Stimulated activated CD4-positive, alpha-beta T cell treated with anti-CD3 and anti-CD28 coated beads, Interleukin-2, amount 100 ng/mL, for 4 hours (primary cell): ENCODE measurements around the gene PANX1.
"Not testable (repeated sequence)": the region's sequence is repeated elsewhere in the genome, so short reads cannot be mapped to it uniquely, and the experiment has no call there.

ENCODE experiments used
- DNase-seq: peaks from one replicate; pipeline ENCODE4 v3.0.0-alpha.2; 2020; ENCODE audit warnings: low read depth

PANX1 gene

DNA sequence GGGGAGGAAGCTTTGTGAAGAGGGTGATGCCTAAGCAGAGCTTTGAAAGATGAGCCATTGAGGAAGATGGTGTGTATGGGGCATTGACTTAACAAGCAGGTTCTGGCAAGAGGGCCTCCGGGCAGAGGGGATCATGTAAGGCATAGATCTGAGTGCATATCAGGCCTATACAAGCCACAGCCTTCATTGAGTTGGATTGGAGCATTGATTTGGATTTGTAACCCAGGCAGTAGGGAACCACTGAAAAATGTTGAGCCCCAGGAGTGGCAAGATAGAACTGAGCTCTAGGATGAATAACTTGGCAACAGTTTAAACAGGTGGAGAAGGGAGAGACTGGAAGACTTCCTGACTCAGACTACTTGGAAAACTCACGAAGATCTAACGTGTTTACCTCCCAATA is 21.4 kb downstream of the PANX1 start:
- no peak for DNase-seq

DNA sequence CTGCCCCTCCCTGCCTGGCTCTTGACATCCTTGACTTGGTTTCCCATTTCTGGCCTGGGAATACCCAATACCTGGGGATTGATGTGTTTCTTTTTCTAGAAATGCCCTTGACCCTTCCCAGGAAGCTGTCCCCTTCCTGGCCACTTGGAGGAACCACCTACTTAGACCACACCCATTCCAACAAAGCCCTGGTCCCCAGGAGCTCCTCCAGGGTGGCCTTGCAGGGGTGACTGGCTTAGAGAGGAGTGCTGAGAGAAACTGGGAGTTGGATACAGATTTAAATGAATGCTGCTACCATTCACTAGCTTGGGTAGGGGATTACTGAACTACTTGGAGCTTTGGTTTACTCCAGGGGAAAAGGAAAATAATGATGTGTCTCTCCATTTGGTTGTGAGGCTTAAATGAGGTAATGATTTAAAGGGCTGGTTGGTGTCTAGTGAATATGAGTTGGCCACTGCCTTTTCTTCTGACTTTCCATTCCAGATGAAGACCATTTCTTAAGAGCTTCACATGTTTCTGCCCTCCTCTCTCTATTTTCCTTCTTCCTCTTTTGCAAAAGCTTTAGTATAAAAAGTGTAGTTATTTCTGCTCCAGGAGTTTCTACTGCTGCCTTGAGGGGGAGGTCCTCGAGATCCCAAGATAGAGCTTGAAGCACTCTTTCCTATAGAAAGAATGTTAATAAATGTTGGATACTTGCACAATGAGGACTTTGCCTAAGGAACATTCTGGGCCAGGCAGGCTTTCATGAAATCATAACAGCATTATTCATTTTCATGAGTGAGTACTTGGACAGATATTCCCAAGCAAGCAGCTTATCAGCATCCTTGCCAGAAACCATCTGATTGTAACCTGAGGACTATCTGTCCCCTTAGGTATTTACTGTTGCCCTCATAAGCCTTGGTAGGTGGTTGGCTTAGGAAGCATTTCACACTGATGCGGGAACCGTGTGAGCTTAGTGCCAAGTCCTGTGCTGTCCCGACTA is 22.4 kb downstream of the PANX1 start:
- no peak for DNase-seq

DNA sequence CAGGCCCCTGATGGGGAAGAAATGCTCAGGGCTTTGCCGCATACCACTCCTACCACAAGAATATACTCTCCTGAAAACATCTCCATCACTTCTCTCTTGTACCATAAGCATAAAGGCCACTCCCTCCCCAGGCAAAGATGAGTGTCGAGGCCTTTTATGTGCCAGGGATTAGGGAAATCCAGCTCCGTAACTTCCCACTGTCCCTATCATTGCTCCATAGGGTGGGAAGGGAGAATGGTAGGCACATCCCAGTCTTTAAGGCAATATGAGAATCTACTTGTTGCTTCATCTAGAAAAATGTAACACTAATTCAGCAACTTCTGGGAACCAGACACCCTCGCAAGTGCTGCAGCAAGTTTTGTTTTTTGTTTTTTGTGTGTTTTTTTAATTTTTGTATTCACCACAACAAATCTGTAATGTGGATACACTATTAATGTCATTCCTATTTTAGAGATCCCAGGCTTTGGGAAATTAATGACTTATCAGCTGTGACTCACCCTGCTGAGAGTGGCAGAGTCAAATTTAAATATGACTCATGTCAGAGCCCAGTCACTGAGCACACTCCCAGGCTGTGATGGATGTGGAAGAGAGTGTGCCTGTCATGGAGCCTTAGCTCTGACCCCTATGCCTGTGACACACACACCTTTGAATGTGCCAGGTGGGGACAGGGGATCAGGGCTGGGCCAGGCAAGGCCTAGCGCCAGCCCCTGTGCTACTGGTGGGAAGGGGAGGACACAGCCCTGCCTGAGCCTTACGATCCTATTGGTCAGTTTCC is 23.4 kb downstream of the PANX1 start:
- no peak for DNase-seq

DNA sequence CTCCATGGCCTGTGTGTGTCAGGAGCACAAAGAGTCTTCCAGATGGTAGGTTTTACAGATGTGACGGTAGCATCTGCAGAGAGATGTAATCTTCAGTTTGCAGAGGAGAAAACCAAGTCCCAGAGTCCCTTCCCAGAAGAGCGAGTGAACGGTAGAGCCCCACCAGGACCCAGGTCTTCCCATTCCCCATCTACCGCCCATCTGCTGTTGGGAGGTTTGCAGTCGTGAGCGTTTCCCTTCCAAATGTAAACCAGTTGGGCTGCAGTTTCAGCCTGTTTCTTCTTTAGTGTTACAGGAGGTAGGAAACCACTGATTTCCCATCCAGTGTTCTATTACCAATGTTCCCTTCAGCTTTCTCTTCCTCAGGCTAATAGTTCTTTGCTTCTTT is 24.0 kb downstream of the PANX1 start:
- no peak for DNase-seq

DNA sequence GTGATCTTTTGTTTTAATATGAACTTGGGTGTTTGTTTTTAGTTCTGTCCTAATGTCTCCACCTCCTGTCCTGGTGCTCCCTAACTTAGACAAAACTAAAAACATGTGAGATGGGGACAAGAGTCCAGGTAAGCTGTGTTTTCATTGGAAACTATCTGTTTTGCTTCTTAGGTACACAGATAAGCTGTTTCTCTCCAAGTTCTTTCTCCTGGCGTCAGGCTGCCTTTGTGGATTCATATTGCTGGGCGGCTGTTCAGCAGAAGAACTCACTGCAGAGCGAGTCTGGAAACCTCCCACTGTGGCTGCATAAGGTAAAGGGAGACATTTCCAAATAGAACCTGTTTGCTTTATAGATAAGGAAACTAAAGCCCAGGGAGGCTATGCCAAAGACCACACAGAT is 24.7 kb downstream of the PANX1 start:
- DNase-seq, result no peak

DNA sequence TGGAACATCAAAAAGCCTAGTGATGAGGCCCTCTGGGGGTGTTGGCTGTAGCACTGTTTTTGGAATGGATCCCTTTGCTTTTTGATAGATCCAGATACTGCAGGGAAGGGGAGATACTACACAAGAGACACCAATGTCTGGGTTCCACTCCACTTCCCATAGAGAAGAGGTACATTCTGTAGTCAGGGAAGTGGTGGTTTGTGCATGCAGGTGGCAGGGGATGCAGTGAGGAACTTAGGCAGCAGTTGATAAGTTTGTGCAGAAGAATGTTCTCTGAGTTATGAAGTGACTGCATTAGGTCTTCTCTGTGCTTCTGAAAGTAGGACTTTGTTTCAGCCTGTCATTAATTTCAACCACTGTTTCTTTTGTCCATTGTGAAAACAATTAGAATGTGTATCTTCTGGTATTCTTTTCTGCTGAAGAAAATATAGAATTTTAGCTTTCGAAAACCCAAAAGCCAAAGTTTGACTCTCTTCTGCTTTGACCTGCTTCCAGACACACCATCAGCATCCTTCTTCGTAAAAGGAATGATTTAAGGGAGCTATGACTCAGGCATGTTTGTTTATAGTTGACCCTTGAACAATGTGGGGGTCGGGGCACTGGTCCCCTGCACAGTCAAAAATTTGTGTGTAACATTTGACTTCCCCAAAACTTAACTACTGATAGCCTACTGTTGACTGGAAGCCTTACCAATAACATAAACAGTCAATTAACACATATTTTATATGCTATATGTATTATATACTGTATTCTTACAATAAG is 25.6 kb downstream of the PANX1 start:
- no peak for DNase-seq

DNA sequence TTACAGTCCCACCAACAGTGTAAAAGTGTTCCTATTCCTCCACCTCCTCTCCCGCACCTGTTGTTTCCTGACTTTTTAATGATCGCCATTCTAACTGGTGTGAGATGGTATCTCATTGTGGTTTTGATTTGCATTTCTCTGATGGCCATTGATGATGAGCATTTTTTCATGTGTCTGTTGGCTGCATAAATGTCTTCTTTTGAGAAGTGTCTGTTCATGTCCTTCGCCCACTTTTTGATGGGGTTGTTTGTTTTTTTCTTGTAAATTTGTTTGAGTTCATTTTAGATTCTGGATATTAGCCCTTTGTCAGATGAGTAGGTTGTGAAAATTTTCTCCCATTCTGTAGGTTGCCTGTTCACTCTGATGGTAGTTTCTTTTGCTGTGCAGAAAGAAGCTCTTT is 28.7 kb downstream of the PANX1 start:
- not testable (repeated sequence) for DNase-seq

DNA sequence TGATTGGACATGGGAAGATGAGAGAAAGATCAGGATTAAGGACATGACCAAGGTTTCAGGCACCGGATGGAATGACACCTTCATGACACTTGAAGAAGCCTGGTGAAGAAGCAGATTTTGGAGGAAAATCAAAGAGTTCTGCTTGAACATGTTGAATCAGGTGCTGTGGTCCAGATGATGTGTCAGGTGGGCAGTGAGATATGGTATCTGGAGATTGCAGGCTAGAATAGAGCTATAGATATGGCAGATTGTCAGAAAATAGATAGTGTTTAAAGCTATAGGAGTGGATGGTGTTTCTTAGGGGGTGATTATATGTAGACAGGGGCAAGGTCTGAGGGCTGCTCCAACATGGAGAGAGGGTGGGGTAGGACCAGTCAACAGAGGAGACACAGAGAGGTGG is 40.2 kb downstream of the PANX1 start:
- no peak for DNase-seq

DNA sequence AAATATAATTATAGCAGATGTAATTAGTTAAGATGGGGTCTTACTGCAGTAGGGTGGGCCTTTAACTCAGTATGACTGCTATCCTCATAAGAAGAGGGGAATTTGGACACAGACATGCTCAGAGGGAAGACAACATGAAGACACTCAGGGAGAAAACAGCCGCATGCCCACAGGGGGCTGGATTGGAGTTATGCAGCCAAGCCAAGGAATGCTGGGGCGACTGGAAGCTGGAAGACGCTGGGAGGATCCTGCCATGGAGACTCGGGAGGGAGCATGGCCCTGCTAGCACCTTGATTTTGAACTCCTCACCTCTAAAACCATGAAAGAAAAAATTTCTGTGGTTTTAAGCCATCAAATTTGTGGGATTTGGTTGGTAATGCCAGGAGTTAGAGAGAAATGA is 40.9 kb downstream of the PANX1 start:
- no peak for DNase-seq

DNA sequence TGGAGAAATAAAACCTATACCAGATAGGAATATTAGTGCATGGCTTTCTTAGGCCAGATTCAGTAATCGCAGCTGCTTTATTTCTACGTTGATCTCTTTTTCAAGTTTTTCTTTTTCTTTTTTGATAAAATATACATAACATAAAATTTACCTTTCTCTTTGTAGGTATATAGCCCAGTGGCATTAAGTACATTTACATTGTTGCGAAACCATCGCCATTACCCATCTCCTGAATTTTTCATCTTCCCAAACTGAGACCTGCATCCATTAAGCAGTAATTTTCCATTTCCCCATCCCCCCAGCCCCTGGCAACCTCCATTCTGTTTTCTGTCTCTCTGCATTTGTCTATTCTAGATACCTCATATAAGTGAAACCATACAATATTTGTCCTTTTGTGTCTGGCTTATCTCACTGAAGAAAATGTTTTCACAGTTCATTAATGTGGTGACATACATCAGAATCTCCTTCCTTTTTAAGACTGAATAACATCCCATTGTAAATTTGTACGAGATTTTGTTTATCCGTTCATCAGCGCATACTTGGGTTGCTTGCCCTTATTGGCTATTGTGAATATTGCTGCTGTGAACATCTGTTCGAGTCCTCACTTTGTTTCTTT is 41.4 kb downstream of the PANX1 start:
- DNase-seq, result no peak

DNA sequence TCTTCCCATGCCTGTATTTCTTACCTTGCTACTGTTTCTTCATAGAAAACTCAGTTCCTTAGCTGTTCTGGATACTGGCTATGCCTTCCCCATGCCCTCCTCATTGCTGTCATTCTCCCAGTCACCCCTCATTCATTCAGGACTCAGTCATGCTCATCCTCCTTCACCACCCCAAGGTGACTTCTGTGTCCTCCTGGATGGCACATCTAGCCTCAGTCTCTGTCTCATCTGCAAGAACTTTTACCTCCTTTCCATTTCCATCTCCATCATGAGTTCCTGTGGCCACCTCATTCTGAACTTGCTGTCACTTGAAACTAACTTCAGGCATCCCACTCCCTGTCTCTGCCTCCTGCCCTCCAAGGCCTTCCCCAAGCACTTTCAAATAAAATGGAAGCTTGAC is 42.3 kb downstream of the PANX1 start:
- no peak for DNase-seq

DNA sequence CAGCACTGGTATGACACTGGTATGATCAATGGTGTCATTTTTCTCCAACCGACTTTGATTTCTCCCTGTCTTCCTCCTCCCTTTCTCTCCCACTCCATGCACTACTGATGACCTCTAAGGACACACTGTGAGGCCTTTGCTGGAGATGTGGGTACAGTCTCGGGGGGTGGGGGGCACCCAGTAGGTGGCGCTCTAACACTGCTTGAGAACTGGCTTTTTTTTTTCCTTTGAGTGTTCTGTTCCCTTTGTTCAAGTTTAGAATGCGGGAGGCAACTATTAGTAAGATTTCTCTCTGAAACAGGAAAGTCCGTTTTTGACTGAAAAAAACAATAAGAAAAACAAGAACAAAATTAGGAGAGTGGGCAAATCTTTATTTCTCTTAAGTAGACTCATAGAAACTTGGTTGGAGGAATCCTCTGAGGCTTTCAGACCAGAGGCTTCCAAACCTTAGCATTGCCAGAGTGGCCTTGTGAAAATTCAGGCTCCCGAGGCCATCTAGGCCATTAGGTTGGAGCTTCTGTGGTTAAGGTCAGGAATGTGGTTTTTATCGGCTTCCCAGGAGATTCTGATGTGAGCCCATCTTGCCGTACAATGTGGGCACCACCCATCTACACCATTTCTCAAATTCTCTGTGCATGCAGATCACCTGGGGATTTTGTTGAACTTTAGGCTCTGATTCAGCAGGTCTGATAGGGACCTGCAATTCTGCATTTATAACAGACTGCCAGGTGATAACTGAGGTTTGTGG is 43.2 kb downstream of the PANX1 start:
- no peak for DNase-seq

DNA sequence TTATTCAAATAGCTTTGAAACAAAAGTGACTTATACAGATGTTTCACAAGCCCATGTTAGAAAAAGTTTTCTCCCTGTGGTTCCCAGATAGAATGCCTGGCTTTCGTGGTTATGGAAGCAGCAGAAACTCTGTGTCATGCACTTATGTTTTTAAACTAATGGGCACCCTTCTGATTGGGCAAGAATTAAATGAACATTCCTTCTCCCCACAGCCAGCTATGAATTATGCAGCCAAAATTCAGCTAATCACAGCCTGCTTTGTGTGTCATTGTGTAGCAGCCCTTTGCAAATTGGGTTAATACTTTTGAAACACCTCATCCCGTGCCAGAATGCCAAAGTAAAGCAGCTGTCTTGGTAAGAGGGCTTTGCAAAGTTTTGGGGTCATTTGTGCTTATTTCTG is 46.9 kb downstream of the PANX1 start:
- DNase-seq, result no peak

DNA sequence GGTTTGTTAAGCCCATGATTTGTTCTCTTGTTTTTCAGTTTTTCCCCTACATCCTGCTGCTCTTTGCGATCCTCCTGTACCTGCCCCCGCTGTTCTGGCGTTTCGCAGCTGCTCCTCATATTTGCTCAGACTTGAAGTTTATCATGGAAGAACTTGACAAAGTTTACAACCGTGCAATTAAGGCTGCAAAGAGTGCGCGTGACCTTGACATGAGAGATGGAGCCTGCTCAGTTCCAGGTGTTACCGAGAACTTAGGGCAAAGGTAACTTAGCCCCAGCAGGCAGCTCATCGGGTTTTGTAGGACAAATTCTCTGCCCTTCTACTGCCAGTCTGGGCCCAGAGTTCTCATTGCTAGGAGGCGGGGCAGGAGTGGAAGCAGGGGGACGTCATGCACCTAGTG is 49.7 kb downstream of the PANX1 start:
- no peak for DNase-seq

DNA sequence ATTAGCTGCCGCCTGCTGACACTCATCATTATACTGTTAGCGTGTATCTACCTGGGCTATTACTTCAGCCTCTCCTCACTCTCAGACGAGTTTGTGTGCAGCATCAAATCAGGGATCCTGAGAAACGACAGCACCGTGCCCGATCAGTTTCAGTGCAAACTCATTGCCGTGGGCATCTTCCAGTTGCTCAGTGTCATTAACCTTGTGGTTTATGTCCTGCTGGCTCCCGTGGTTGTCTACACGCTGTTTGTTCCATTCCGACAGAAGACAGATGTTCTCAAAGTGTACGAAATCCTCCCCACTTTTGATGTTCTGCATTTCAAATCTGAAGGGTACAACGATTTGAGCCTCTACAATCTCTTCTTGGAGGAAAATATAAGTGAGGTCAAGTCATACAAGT is 51.1 kb downstream of the PANX1 start:
- no peak for DNase-seq

DNA sequence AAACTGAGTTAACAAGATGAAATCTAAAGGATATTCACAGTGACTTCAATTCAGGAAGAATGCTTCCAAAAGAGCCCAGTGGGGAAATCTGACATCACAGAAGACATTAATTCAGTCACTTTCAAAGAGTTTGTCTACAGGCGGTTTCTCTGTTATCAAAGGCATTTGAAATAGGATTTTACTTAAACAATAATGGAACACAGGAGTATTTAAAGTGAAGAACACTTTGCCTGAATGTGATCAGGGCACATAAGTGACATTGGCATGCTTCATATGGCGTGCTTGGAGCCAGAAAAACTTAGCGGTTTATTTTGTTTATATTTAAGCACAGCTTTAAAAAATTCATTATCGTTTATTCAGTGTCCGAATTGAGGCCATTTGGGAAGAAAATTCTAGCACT is 52.9 kb downstream of the PANX1 start:
- DNase-seq, result no peak

DNA sequence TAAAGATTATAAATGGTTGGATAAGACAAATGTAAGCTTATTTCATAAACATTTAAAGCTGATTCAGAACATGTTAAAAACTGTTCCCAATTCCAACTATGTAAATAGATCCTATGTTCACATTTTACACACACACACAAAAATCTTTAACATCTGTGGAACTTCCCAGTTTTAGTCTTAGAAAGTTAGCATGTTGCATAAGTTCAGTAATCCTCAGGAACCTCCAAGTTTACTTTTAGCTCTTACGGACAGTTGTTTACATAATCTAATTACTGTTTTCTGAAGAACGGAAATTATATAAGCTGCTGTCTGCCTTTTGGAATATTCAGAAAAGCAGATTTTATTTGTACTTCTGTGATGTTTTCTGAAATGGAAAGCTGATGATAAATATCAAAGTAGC is 53.3 kb downstream of the PANX1 start:
- DNase-seq, result no peak

DNA sequence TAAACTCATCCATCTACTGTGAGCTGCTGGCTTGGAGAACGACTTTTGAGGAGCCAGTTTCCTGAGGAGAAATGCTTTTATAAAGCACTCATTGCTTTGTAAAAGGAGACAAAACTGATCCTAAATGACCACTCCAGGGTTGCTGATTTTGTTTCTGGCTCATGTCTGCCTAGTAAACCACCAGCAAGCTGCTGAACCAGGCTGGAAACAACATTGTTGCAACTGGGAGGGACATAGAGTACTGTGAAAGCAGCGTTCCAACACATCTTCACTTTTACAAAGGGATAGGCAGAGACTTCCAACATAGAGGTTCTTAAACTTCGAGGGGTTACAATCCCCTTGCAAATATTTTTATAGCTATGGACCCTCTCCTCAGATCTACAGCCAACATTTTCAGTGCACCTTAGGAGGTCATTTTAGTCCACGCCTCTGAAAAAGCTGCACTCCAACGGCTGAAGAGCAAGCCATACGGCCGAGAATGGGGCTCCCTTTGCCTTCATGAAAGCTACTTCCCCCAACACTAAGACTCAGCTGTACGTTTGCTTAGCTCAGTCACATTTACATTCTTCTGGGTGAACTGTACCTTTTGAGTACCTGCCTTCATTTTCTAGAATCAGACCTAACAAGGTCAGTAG is 54.7 kb downstream of the PANX1 start:
- no peak for DNase-seq

DNA sequence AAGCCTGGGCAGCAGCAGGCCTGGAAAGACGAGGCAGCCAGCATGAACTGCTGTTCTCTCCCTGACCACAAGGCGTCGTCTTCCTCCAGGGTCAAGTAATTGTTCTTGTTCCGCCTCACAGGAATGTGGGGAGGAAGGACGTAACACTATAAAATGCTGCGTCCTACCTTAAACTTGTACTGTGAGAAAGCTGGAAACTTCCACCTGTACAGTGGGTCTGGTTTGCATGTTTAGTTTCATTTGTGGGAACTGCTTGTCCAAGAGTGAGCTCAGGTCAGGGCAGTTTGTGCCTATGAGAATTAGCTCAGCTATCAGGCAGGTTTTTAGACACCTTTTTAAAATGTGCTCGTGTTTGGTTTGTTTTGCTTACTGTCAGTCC is 55.2 kb downstream of the PANX1 start:
- DNase-seq, result no peak

DNA sequence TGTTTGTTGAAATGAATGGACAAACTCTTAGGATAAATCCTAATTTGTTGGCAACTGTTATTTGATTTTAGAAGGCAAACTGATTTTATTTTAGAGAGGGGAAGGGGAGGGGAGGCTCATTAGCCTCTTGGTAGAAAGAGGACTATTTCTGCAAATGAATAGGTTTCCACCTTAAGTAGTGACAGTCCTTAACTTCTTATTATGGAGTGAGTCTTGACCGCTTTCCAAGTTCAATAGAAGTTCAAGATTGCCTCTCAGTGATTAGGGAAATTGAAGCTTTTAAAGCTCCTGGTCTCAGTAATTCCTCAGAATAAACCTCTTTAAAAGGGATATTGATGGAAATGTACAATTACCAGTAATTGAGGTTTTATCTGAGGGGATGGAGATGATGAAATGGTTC is 55.7 kb downstream of the PANX1 start:
- DNase-seq, result no peak

DNA sequence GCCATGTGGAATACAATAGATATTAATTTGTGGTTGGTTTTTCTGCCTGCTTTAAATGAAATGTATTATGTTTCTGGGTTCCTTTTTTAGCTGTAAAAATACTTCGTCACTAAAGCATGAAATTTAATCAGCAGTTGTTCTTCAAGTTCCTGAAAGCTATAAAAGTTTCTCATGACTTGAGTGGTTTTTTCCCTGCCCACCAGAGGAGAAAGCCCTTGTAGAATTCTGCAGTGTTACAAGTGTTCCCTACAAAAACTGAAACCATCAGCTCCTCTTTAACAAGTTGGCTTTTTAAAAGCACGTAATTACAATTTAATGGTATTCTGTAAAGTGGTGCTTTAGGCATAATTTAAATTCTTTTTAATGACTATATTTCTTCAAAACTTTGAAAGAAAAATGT is 56.2 kb downstream of the PANX1 start:
- no peak for DNase-seq
